ENCODE results near the gene GVQW3. TPM values are rescaled to one million over a fixed set of nuclear protein-coding genes. Genes with fewer than 3 reads are reported as not detected.
A peak's percentile ranks its signal among the peaks of the same experiment; 100 is the strongest.

Gene GVQW3
- total and polyA plus RNA-seq, 9 donors: 2.7 to 6.0 (median 3.5) TPM

DNA sequence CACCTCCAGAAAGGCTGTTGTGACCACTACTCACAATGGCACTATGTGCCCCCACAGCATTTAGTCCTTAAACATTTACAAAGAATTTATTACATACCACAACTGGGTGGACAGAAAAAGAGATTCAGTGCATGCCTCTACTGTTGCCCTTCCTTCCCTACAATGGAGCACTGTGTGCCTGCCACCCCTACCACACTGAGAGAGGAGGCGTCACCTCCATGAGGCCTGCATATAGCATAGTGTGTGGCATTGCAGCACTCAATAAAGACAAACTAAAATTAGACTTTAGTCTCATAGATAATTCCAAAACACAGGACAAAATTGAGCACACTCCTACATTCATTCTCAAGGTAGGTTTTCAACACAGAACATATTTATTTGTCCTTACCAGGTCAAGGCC lies 26.0 kb upstream of the GVQW3 start:
- WGBS (ENCODE audit: insufficient coverage): no CpG with 5 or more reads among the region's 1 CpG
- Histone ChIP-seq H3K9me3 (replicated peaks; ENCODE audit: control insufficient read depth, low read depth, low read length) (peaks cover 4% of the 10 kb centered on the region), H3K4me3 (ENCODE audit: low read length) (no peak overlapping the region), H3K36me3 (ENCODE audit: control insufficient read depth, insufficient read depth, low read length) (peaks cover 22% of the 10 kb centered on the region), H3K27ac (ENCODE audit: low read length) (no peak overlapping the region), H3K4me1 (ENCODE audit: control insufficient read depth, insufficient read depth, low read length) (no peaks in the 10 kb centered on the region), H3K27me3 (ENCODE audit: control insufficient read depth, insufficient read depth, low read length) (no peaks in the 10 kb centered on the region)
- no peak for DNase-seq

- H3K27ac ChIP-seq (ENCODE audit: low read length): no peak overlapping the region
- DNase-seq: no peak
- H3K27me3 ChIP-seq (ENCODE audit: control insufficient read depth, insufficient read depth, low read length): no peaks in the 10 kb centered on the region
- no peaks in the 10 kb centered on the region for H3K4me1 ChIP-seq (ENCODE audit: control insufficient read depth, insufficient read depth, low read length)
- no peak overlapping the region for H3K4me3 ChIP-seq (ENCODE audit: low read length)
- H3K36me3 ChIP-seq (ENCODE audit: control insufficient read depth, insufficient read depth, low read length): peaks cover 9% of the 10 kb centered on the region
- H3K9me3 ChIP-seq (replicated peaks; ENCODE audit: control insufficient read depth, low read depth, low read length): no peaks in the 10 kb centered on the region
Measured at GRCh38 chr11:76361374-76361773, 19.7 kb upstream of the GVQW3 start.

DNA sequence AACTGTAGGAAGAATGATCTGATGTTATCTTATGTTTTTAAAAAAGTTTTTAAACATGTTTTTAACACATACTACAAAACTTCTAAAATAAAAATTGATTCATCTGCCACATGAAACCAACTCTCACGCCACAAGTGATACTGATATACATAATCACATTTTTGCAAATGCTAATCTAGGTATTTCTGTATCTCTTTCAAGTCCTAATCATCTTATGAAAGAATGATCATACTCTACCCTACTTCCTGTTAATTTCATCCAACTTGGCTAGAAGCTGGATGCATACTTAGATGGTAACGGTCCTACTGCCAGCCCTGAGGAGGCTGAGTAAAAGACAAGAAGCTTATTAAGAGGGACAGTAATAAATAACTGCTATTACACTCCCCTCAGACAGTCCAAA lies 19.3 kb upstream of the GVQW3 start:
- Histone ChIP-seq H3K4me1 (ENCODE audit: control insufficient read depth, insufficient read depth, low read length) (no peaks in the 10 kb centered on the region), H3K27ac (ENCODE audit: low read length) (no peak overlapping the region), H3K4me3 (ENCODE audit: low read length) (no peak overlapping the region), H3K9me3 (replicated peaks; ENCODE audit: control insufficient read depth, low read depth, low read length) (no peaks in the 10 kb centered on the region), H3K27me3 (ENCODE audit: control insufficient read depth, insufficient read depth, low read length) (no peaks in the 10 kb centered on the region), H3K36me3 (ENCODE audit: control insufficient read depth, insufficient read depth, low read length) (peaks cover 9% of the 10 kb centered on the region)
- DNase-seq: no peak
- no CpG with 5 or more reads among the region's 2 CpGs for WGBS (ENCODE audit: insufficient coverage)

GRCh38 chr11:76362716-76363115 lies 18.4 kb upstream of the GVQW3 start:
- no peak overlapping the region for H3K27ac ChIP-seq (ENCODE audit: low read length)
- H3K4me1 ChIP-seq (ENCODE audit: control insufficient read depth, insufficient read depth, low read length): no peaks in the 10 kb centered on the region
- no peaks in the 10 kb centered on the region for H3K9me3 ChIP-seq (replicated peaks; ENCODE audit: control insufficient read depth, low read depth, low read length)
- H3K4me3 ChIP-seq (ENCODE audit: low read length): no peak overlapping the region
- no CpG with 5 or more reads among the region's 7 CpGs for WGBS (ENCODE audit: insufficient coverage)
- DNase-seq: no peak
- H3K27me3 ChIP-seq (ENCODE audit: control insufficient read depth, insufficient read depth, low read length): no peaks in the 10 kb centered on the region
- peaks cover 9% of the 10 kb centered on the region for H3K36me3 ChIP-seq (ENCODE audit: control insufficient read depth, insufficient read depth, low read length)

GRCh38 chr11:76365038-76365679 lies 16.0 kb upstream of the GVQW3 start:
- Histone ChIP-seq H3K4me3 (ENCODE audit: low read length) (no peak overlapping the region), H3K27ac (ENCODE audit: low read length) (no peak overlapping the region), H3K9me3 (replicated peaks; ENCODE audit: control insufficient read depth, low read depth, low read length) (no peaks in the 10 kb centered on the region), H3K4me1 (ENCODE audit: control insufficient read depth, insufficient read depth, low read length) (no peaks in the 10 kb centered on the region), H3K27me3 (ENCODE audit: control insufficient read depth, insufficient read depth, low read length) (no peaks in the 10 kb centered on the region), H3K36me3 (ENCODE audit: control insufficient read depth, insufficient read depth, low read length) (peaks cover 6% of the 10 kb centered on the region)
- no peak for DNase-seq
- 90% methylated on average over 8 of the region's 16 CpGs for WGBS (ENCODE audit: insufficient coverage)

GRCh38 chr11:76368490-76368889 lies 12.6 kb upstream of the GVQW3 start:
- no peaks in the 10 kb centered on the region for H3K4me1 ChIP-seq (ENCODE audit: control insufficient read depth, insufficient read depth, low read length)
- H3K9me3 ChIP-seq (replicated peaks; ENCODE audit: control insufficient read depth, low read depth, low read length): no peaks in the 10 kb centered on the region
- H3K27ac ChIP-seq (ENCODE audit: low read length): no peak overlapping the region
- no peak overlapping the region for H3K4me3 ChIP-seq (ENCODE audit: low read length)
- WGBS (ENCODE audit: insufficient coverage): no CpG with 5 or more reads among the region's 1 CpG
- H3K27me3 ChIP-seq (ENCODE audit: control insufficient read depth, insufficient read depth, low read length): no peaks in the 10 kb centered on the region
- H3K36me3 ChIP-seq (ENCODE audit: control insufficient read depth, insufficient read depth, low read length): peaks cover 6% of the 10 kb centered on the region
- DNase-seq: no peak

GRCh38 chr11:76369406-76369805 lies 11.7 kb upstream of the GVQW3 start:
- Histone ChIP-seq H3K4me1 (ENCODE audit: control insufficient read depth, insufficient read depth, low read length) (no peaks in the 10 kb centered on the region), H3K27ac (ENCODE audit: low read length) (no peak overlapping the region), H3K4me3 (ENCODE audit: low read length) (no peak overlapping the region), H3K9me3 (replicated peaks; ENCODE audit: control insufficient read depth, low read depth, low read length) (no peaks in the 10 kb centered on the region), H3K27me3 (ENCODE audit: control insufficient read depth, insufficient read depth, low read length) (no peaks in the 10 kb centered on the region), H3K36me3 (ENCODE audit: control insufficient read depth, insufficient read depth, low read length) (peaks cover 6% of the 10 kb centered on the region)
- no peak for DNase-seq
- 86% methylated on average over 5 of the region's 6 CpGs for WGBS (ENCODE audit: insufficient coverage)

- no peak overlapping the region for H3K27ac ChIP-seq (ENCODE audit: low read length)
- DNase-seq: no peak
- H3K4me1 ChIP-seq (ENCODE audit: control insufficient read depth, insufficient read depth, low read length): no peaks in the 10 kb centered on the region
Measured at GRCh38 chr11:76371170-76371569, 10.0 kb upstream of the GVQW3 start.

DNA sequence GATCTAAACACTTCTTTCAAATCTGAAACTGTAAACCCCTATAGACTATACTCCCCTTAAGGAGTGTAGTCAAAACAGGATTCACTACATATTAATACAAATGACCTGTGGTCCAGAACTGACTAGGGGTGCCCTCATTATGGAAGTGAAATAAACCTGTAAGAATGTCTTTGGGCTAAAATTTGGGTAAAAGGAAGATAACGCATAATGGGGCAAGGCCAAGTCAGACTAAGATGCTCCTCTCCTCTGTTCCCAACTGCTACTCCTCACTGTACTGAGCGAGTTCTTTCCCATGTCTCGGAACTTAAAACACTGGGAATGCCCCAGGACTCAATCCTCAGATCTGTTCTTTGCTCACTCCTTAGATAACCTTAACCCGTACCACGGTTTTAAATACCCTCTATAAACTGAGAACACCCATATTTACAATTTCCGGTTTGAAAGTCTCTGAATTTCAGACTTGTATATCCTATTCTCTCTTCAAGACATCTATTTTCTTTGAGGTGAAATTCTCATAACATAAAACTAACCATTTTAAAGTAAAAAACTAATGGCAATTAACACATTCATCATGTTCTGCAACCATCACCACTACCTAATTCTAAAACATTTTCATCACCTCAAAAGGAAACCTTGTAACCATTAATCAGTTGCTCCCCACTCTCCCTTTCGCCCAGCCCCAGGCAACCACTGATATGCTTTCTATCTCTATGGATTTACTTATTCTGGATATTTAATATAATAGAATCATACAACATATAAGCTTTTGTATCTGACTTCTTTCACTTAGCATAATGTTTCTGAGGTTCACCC lies 4.2 kb upstream of the GVQW3 start:
- Histone ChIP-seq H3K4me3 (ENCODE audit: low read length) (no peak overlapping the region), H3K27ac (ENCODE audit: low read length) (no peak overlapping the region), H3K4me1 (ENCODE audit: control insufficient read depth, insufficient read depth, low read length) (peaks cover 10% of the 10 kb centered on the region), H3K9me3 (replicated peaks; ENCODE audit: control insufficient read depth, low read depth, low read length) (no peaks in the 10 kb centered on the region), H3K27me3 (ENCODE audit: control insufficient read depth, insufficient read depth, low read length) (no peaks in the 10 kb centered on the region), H3K36me3 (ENCODE audit: control insufficient read depth, insufficient read depth, low read length) (no peaks in the 10 kb centered on the region)
- DNase-seq: no peak
- WGBS (ENCODE audit: insufficient coverage): 84% methylated on average over 6 of the region's 7 CpGs

More at GRCh38 chr11:76371170-76371569, 10.0 kb upstream of the GVQW3 start:
- Histone ChIP-seq H3K9me3 (replicated peaks; ENCODE audit: control insufficient read depth, low read depth, low read length) (no peaks in the 10 kb centered on the region), H3K36me3 (ENCODE audit: control insufficient read depth, insufficient read depth, low read length) (no peaks in the 10 kb centered on the region), H3K27me3 (ENCODE audit: control insufficient read depth, insufficient read depth, low read length) (no peaks in the 10 kb centered on the region), H3K4me3 (ENCODE audit: low read length) (no peak overlapping the region)
- 47% methylated on average over 2 of the region's 3 CpGs for WGBS (ENCODE audit: insufficient coverage)

DNA sequence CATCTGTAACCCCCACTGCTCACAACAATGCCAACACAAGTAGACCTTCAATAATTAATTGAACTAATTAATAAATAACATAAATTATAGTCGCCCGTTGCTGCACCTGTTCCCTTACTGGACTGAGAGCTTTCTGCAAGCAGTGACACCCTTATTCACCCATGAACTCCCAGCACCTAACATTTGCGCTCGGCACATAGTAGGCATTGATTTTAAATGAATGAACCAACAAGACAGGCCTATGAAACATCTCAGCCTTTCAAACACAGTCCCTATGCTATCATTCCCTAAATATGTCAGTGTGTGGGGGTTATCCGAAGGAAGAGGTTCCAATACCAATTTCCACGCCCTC lies 1.3 kb upstream of the GVQW3 start:
- H3K4me1 ChIP-seq (ENCODE audit: control insufficient read depth, insufficient read depth, low read length): peaks cover 24% of the 10 kb centered on the region
- peak overlapping the region; percentile 53 for H3K27ac ChIP-seq (ENCODE audit: low read length)
- DNase-seq: no peak
- H3K27me3 ChIP-seq (ENCODE audit: control insufficient read depth, insufficient read depth, low read length): no peaks in the 10 kb centered on the region
- H3K4me3 ChIP-seq (ENCODE audit: low read length): peak overlapping the region; percentile 78
- no CpG with 5 or more reads among the region's 6 CpGs for WGBS (ENCODE audit: insufficient coverage)
- peaks cover 3% of the 10 kb centered on the region for H3K36me3 ChIP-seq (ENCODE audit: control insufficient read depth, insufficient read depth, low read length)
- no peaks in the 10 kb centered on the region for H3K9me3 ChIP-seq (replicated peaks; ENCODE audit: control insufficient read depth, low read depth, low read length)

Data from muscle of leg (tissue), 11 donors.